Uterus (tissue), 4 donors: ENCODE data around the gene AOAH. TPM values are rescaled to one million over a fixed set of nuclear protein-coding genes. Genes with fewer than 3 reads are reported as not detected.

Experiments
- DNase-seq, 2 donors: peaks; one replicate each; pipeline ENCODE4 v3.0.0-alpha.2; 2019 to 2020
- H3K27ac ChIP-seq, 2 donors: fragments of 200-600 bp; sonication (generic); 1 replicate in 1 of 2; 2 replicates in 1 of 2; pipeline ENCODE4 v1.5.1; 2016 to 2018
- H3K27me3 ChIP-seq, 2 donors: fragments of 200-600 bp; sonication (generic); one replicate each; pipeline ENCODE4 v1.5.1; 2018 to 2019; ENCODE audit warnings: control low read depth in 1 of 2
- H3K36me3 ChIP-seq, 2 donors: fragments of 200-600 bp; sonication (generic); one replicate each; pipeline ENCODE4 v1.5.1; 2019; ENCODE audit warnings: control low read depth in 1 of 2
- H3K4me1 ChIP-seq, 2 donors: fragments of 200-600 bp; sonication (generic); one replicate each; pipeline ENCODE4 v1.5.1; 2018 to 2019; ENCODE audit warnings: control low read depth in 1 of 2
- H3K4me3 ChIP-seq, 2 donors: fragments of 200-600 bp; sonication (generic); 1 replicate in 1 of 2; 2 replicates in 1 of 2; pipeline ENCODE4 v1.5.1; 2018 to 2019; ENCODE audit warnings: mild to moderate bottlenecking in 1 of 2
- H3K9me3 ChIP-seq, 2 donors: fragments of 200-600 bp; sonication (generic); one replicate each; pipeline ENCODE4 v1.5.1; 2019; ENCODE audit warnings: control low read depth in 1 of 2
- POLR2A ChIP-seq, 2 donors: fragments of 450-650 bp; IDR thresholded peaks; one replicate each; pipeline ENCODE4 v1.6.1; 2016; ENCODE audit warnings: antibody characterized with exemption in 2 of 2, mild to moderate bottlenecking in 1 of 2, moderate library complexity in 1 of 2
- intact Hi-C: fragments of 100-400 bp; cut with DNase I; formaldehyde crosslinking; loops from one replicate; pipeline ENCODE4 v1.15.1; 2023; ENCODE audit warnings: low total_unique reads
- total RNA-seq, 4 donors: library from RNA; depleted of rRNA in 3 of 4; stranded (reverse); fragments of >200 nt in 3 of 4; gene quantifications; one replicate each; pipeline versions ENCODE4 v1.1.0 to v1.2.4, GENCODE V29; 2014 to 2023
- TF ChIP-seq, protein P1 (sequence below), 4 experiments: fragments of 200-600 bp in 2 of 4; fragments of 450-650 bp in 2 of 4; sonication (generic) in 2 of 4; IDR thresholded peaks; one replicate each; pipeline ENCODE4 v1.5.1; 2016 to 2019; ENCODE audit warnings: antibody characterized with exemption in 4 of 4, mild to moderate bottlenecking in 2 of 4, moderate library complexity in 1 of 4
- donor health status: DM: yes; HTN: yes; CAD: no.

Gene AOAH
- total RNA-seq, 4 donors from 2014 or later, result 5.5 to 60.9 (median 8.6) TPM

DNA sequence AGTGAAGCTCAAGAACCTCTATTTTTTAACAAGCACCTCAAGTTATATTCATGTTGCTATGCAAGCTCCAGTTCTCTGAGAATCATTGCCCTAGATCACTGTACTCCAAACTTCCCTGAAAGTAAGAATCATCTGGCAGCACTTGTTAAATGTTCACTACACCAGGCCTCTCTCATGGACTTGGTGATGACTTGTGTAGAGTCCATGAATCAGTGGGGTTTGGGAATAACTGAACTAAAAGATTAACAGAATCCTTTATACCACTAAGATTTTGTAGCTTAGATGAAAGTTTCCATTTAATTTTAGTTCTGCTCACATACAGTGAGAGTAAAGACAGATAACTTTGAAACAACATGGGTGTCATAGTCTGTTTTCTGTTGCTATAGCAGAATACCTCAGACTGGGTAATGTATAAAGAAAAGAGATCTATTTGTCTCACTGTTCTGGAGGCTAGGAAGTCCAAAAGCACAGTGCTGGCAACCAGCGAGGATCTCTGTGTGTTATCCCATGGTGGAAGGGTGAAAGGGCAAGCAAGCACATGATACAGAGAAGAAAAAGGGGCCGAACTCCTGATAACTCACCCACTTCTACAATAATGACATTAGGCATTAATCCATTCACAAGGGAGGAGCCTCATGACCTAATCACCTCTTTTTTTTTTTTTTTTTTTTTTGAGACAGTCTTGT, 27.9 kb upstream of the AOAH start:
- H3K36me3 ChIP-seq, result no peaks in the 10 kb centered on the region
- no peak overlapping the region for H3K27ac ChIP-seq
- intact Hi-C loops, result no loop called here
- TF ChIP-seq POLR2A (IDR thresholded peaks at IDR 0.05), result no peak
- TF ChIP-seq, protein P1, sequence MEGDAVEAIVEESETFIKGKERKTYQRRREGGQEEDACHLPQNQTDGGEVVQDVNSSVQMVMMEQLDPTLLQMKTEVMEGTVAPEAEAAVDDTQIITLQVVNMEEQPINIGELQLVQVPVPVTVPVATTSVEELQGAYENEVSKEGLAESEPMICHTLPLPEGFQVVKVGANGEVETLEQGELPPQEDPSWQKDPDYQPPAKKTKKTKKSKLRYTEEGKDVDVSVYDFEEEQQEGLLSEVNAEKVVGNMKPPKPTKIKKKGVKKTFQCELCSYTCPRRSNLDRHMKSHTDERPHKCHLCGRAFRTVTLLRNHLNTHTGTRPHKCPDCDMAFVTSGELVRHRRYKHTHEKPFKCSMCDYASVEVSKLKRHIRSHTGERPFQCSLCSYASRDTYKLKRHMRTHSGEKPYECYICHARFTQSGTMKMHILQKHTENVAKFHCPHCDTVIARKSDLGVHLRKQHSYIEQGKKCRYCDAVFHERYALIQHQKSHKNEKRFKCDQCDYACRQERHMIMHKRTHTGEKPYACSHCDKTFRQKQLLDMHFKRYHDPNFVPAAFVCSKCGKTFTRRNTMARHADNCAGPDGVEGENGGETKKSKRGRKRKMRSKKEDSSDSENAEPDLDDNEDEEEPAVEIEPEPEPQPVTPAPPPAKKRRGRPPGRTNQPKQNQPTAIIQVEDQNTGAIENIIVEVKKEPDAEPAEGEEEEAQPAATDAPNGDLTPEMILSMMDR (IDR thresholded peaks at IDR 0.05), result no peak
- H3K27me3 ChIP-seq, result no peaks in the 10 kb centered on the region
- no peak for DNase-seq
- H3K4me1 ChIP-seq, result no peaks in the 10 kb centered on the region
- no peaks in the 10 kb centered on the region for H3K9me3 ChIP-seq
- no peak overlapping the region for H3K4me3 ChIP-seq

DNA sequence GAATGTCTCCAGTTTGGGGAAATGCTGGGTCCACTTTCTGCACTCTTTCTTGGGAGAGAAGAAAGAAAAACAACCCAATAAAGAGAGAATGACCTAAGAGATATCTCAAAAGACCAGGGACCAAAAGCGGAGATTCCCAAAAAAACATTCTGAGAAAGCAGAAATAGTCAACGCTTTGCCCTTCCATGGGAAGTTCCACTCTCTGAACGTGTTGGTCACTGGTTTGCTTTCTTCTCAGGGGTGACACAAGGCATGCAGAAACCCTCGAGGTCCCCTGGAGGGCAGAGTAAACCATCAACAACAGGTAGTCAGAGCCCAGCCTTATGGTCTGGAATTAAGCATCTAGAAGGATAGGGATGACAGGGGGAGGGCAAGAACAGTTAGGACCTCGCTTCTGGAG, 26.2 kb upstream of the AOAH start:
- no peak for DNase-seq
- Histone ChIP-seq H3K4me1 (no peaks in the 10 kb centered on the region), H3K9me3 (no peaks in the 10 kb centered on the region), H3K27ac (no peak overlapping the region), H3K4me3 (no peak overlapping the region), H3K27me3 (no peaks in the 10 kb centered on the region), H3K36me3 (no peaks in the 10 kb centered on the region)
- intact Hi-C loops, result no loop called here
- TF ChIP-seq POLR2A (IDR thresholded peaks at IDR 0.05), result no peak
- TF ChIP-seq, protein P1 (IDR thresholded peaks at IDR 0.05), result no peak

DNA sequence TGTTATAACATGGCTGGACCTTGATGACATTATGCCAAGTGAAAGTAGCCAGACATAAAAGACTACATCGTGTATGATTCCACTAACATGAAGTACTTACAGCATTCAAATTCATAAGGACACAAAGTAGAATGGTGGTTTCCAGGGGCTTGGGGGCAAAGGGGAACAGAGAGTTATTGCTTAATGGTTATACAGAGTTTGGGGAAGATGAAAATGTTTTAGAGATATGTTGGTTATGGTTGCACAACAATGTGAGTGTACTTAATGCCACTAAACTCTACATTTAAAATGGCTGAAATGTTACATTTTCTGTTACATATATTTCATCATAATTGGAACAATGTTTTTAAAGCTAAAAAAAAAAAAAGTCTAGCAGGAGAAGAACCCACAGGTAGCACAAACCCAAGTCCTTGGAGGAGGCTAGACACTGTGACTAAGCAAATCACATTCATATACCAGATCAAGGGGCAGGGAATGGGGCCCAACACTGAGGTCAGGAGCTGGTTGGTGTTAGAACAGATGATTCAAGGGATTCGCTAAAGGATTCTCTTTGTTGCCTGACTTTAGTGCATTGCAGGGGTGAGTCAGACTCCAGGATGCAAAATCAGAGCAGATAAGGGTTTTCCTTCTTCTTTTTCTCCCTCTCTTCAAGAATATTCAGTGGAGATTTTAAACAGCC, 25.1 kb upstream of the AOAH start:
- H3K36me3 ChIP-seq, result no peaks in the 10 kb centered on the region
- no peak overlapping the region for H3K27ac ChIP-seq
- H3K4me1 ChIP-seq, result no peaks in the 10 kb centered on the region
- H3K4me3 ChIP-seq, result no peak overlapping the region
- DNase-seq, result no peak
- no peak for TF ChIP-seq POLR2A (IDR thresholded peaks at IDR 0.05)
- TF ChIP-seq, protein P1 (IDR thresholded peaks at IDR 0.05), result no peak
- H3K27me3 ChIP-seq, result no peaks in the 10 kb centered on the region
- no peaks in the 10 kb centered on the region for H3K9me3 ChIP-seq
- intact Hi-C loops, result no loop called here

DNA sequence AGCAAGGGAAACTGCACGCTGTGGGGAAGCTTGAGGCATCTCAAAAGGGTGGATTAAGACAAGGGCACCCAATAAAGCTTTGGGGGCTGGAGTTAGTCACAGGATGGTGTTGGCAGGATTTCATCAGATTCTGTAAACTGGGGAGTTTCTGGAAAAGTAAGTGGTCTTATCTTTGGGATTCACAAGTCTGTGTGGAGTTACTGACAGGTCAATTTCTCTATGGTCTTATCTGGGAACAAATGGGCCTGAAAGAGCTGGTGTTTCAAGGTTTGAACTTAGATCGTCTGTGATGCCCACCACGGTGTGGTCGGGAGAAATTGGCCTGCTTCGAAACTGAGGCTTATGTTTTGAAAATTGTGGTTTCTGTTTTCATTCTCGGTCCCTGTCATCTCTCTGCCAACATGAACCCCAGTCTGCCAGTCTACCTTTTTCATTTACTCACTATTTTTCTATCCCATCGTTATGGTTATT, 23.8 kb upstream of the AOAH start:
- Histone ChIP-seq H3K9me3 (no peaks in the 10 kb centered on the region), H3K4me3 (no peak overlapping the region), H3K36me3 (no peaks in the 10 kb centered on the region), H3K27me3 (no peaks in the 10 kb centered on the region), H3K27ac (no peak overlapping the region), H3K4me1 (no peaks in the 10 kb centered on the region)
- no peak for TF ChIP-seq POLR2A (IDR thresholded peaks at IDR 0.05)
- TF ChIP-seq, protein P1 (IDR thresholded peaks at IDR 0.05), result no peak
- no peak for DNase-seq
- intact Hi-C loops, result no loop called here

DNA sequence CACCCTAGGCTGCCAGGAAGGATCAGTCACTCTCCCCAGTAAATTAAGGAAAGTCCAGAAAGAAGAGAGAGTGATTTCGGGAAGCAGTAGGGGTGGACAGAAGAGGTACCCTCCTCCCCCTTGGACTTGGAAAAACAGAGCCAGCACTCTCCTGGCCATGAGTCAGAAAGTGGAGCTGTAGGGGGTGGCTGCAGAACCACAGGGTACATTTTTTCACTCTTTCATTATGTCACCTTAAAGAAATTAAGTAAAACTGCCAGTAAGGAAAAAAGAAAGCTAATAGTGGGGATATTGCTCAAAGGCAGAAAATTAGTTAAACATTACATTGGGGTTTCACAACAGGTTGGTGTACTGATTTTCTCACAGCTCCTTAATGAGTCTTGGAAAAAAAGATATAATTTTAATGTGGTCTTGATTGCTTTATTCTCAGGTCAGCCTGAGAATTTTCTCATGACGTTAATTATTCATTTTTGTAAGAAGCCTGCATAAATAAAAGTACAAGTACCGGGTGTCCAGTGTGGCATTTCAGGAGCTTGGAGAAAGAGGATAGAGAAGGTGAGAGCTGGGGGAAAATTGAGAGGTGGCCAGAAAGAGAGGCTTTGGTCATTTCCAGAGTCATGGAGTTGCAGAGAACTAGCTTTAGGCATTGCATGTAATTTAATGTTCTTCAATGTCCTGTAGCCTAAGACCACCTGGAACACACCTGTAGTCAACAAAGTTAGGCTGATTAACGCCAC, 23.2 kb upstream of the AOAH start:
- no peaks in the 10 kb centered on the region for H3K9me3 ChIP-seq
- no peak for DNase-seq
- no peaks in the 10 kb centered on the region for H3K4me1 ChIP-seq
- TF ChIP-seq, protein P1 (IDR thresholded peaks at IDR 0.05), result no peak
- TF ChIP-seq POLR2A (IDR thresholded peaks at IDR 0.05), result no peak
- no peaks in the 10 kb centered on the region for H3K36me3 ChIP-seq
- intact Hi-C loops, result no loop called here
- no peak overlapping the region for H3K27ac ChIP-seq
- no peaks in the 10 kb centered on the region for H3K27me3 ChIP-seq
- no peak overlapping the region for H3K4me3 ChIP-seq
